ENCODE data around the gene SFMBT2.

Gene SFMBT2

GRCh38 chr10:7359954-7360353 is 50.9 kb downstream of the SFMBT2 start:
- H3K4me3 ChIP-seq (ENCODE audit: low read depth in 1 of 2, low read length in 2 of 2), result no peak overlapping the region
- H3K36me3 ChIP-seq (ENCODE audit: control insufficient read depth in 1 of 2, insufficient read depth in 2 of 2, low read length in 2 of 2), result no peaks in the 10 kb centered on the region
- H3K4me1 ChIP-seq (ENCODE audit: control insufficient read depth in 1 of 2, insufficient read depth in 2 of 2, low read length in 2 of 2), result no peaks in the 10 kb centered on the region
- H3K9me3 ChIP-seq (ENCODE audit: control insufficient read depth in 1 of 2, low read length in 2 of 2), result no peaks in the 10 kb centered on the region
- H3K27ac ChIP-seq (ENCODE audit: low read length), result no peak overlapping the region
- no peaks in the 10 kb centered on the region for H3K27me3 ChIP-seq (ENCODE audit: low read depth, low read length)

- Histone ChIP-seq H3K27me3 (ENCODE audit: low read depth, low read length) (no peaks in the 10 kb centered on the region), H3K4me3 (ENCODE audit: low read depth in 1 of 2, low read length in 2 of 2) (no peak overlapping the region), H3K4me1 (ENCODE audit: control insufficient read depth in 1 of 2, insufficient read depth in 2 of 2, low read length in 2 of 2) (no peaks in the 10 kb centered on the region), H3K36me3 (ENCODE audit: control insufficient read depth in 1 of 2, insufficient read depth in 2 of 2, low read length in 2 of 2) (no peaks in the 10 kb centered on the region), H3K9me3 (ENCODE audit: control insufficient read depth in 1 of 2, low read length in 2 of 2) (no peaks in the 10 kb centered on the region), H3K27ac (ENCODE audit: low read length) (no peak overlapping the region)
Measured at GRCh38 chr10:7359356-7359755, 51.5 kb downstream of the SFMBT2 start.

- Histone ChIP-seq H3K4me3 (ENCODE audit: low read depth in 1 of 2, low read length in 2 of 2) (no peak overlapping the region), H3K27ac (ENCODE audit: low read length) (no peak overlapping the region), H3K36me3 (ENCODE audit: control insufficient read depth in 1 of 2, insufficient read depth in 2 of 2, low read length in 2 of 2) (no peaks in the 10 kb centered on the region), H3K4me1 (ENCODE audit: control insufficient read depth in 1 of 2, insufficient read depth in 2 of 2, low read length in 2 of 2) (no peaks in the 10 kb centered on the region), H3K27me3 (ENCODE audit: low read depth, low read length) (no peaks in the 10 kb centered on the region), H3K9me3 (ENCODE audit: control insufficient read depth in 1 of 2, low read length in 2 of 2) (no peaks in the 10 kb centered on the region)
Measured at GRCh38 chr10:7357193-7357592, 53.6 kb downstream of the SFMBT2 start.

DNA sequence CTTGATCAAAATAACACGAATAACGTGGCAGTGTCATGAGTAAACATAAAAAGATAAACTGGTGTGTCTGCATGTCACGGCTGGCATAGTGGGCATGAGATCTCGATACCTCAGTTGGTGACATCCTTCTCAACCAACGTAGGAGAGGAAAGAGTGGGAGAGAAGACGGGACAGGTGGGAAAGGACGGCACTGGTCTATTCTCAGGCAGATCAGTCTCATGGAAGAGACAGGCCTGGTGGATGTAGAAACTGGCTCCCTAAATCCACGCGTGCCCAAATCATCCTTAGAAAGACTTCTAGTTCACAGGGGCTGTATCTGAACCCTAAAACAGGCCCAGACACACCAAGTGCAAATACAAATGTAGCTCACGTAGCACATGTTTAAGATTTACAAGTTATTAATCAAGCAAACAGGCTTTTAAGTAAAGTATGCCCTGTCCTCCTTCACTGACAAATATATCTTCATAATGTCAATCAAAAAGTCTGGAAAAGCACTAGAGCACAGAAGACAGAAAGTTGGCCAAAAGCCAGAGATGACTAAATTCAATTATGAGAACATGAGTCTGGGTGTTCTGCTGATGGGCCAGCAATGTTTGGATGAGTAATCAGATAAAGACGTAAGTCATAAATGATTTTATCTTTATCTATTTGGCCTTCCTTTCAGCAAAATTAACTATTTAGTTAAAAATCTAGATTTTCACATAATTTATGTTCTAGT is 56.3 kb downstream of the SFMBT2 start:
- H3K27ac ChIP-seq (ENCODE audit: low read length), result no peak overlapping the region
- peaks cover 0 to 1% of the 10 kb centered on the region in 2 donors for H3K9me3 ChIP-seq (ENCODE audit: control insufficient read depth in 1 of 2, low read length in 2 of 2)
- H3K4me1 ChIP-seq (ENCODE audit: control insufficient read depth in 1 of 2, insufficient read depth in 2 of 2, low read length in 2 of 2), result no peaks in the 10 kb centered on the region
- H3K36me3 ChIP-seq (ENCODE audit: control insufficient read depth in 1 of 2, insufficient read depth in 2 of 2, low read length in 2 of 2), result no peaks in the 10 kb centered on the region
- no peak overlapping the region for H3K4me3 ChIP-seq (ENCODE audit: low read depth in 1 of 2, low read length in 2 of 2)
- no peaks in the 10 kb centered on the region for H3K27me3 ChIP-seq (ENCODE audit: low read depth, low read length)

- Histone ChIP-seq H3K27ac (ENCODE audit: low read length) (no peak overlapping the region), H3K27me3 (ENCODE audit: low read depth, low read length) (no peaks in the 10 kb centered on the region), H3K4me3 (ENCODE audit: low read depth in 1 of 2, low read length in 2 of 2) (no peak overlapping the region), H3K4me1 (ENCODE audit: control insufficient read depth in 1 of 2, insufficient read depth in 2 of 2, low read length in 2 of 2) (no peaks in the 10 kb centered on the region), H3K36me3 (ENCODE audit: control insufficient read depth in 1 of 2, insufficient read depth in 2 of 2, low read length in 2 of 2) (no peaks in the 10 kb centered on the region), H3K9me3 (ENCODE audit: control insufficient read depth in 1 of 2, low read length in 2 of 2) (peaks cover 0 to 2% of the 10 kb centered on the region in 2 donors)
Measured at GRCh38 chr10:7351894-7352293, 58.9 kb downstream of the SFMBT2 start.

GRCh38 chr10:7350541-7351195 is 60.2 kb downstream of the SFMBT2 start:
- Histone ChIP-seq H3K36me3 (ENCODE audit: control insufficient read depth in 1 of 2, insufficient read depth in 2 of 2, low read length in 2 of 2) (no peaks in the 10 kb centered on the region), H3K4me3 (ENCODE audit: low read depth in 1 of 2, low read length in 2 of 2) (no peak overlapping the region), H3K27ac (ENCODE audit: low read length) (no peak overlapping the region), H3K4me1 (ENCODE audit: control insufficient read depth in 1 of 2, insufficient read depth in 2 of 2, low read length in 2 of 2) (no peaks in the 10 kb centered on the region), H3K9me3 (ENCODE audit: control insufficient read depth in 1 of 2, low read length in 2 of 2) (peaks cover 0 to 2% of the 10 kb centered on the region in 2 donors), H3K27me3 (ENCODE audit: low read depth, low read length) (no peaks in the 10 kb centered on the region)

GRCh38 chr10:7345717-7346116 is 65.1 kb downstream of the SFMBT2 start:
- Histone ChIP-seq H3K27ac (ENCODE audit: low read length) (no peak overlapping the region), H3K36me3 (ENCODE audit: control insufficient read depth in 1 of 2, insufficient read depth in 2 of 2, low read length in 2 of 2) (no peaks in the 10 kb centered on the region), H3K9me3 (ENCODE audit: control insufficient read depth in 1 of 2, low read length in 2 of 2) (peaks cover 0 to 2% of the 10 kb centered on the region in 2 donors)

GRCh38 chr10:7343040-7343439 is 67.8 kb downstream of the SFMBT2 start:
- Histone ChIP-seq H3K9me3 (ENCODE audit: control insufficient read depth in 1 of 2, low read length in 2 of 2) (no peaks in the 10 kb centered on the region), H3K27ac (ENCODE audit: low read length) (no peak overlapping the region), H3K4me1 (ENCODE audit: control insufficient read depth in 1 of 2, insufficient read depth in 2 of 2, low read length in 2 of 2) (no peaks in the 10 kb centered on the region), H3K4me3 (ENCODE audit: low read depth in 1 of 2, low read length in 2 of 2) (no peak overlapping the region), H3K27me3 (ENCODE audit: low read depth, low read length) (no peaks in the 10 kb centered on the region), H3K36me3 (ENCODE audit: control insufficient read depth in 1 of 2, insufficient read depth in 2 of 2, low read length in 2 of 2) (no peaks in the 10 kb centered on the region)

More at GRCh38 chr10:7345717-7346116, 65.1 kb downstream of the SFMBT2 start:
- Histone ChIP-seq H3K27me3 (ENCODE audit: low read depth, low read length) (no peaks in the 10 kb centered on the region), H3K4me1 (ENCODE audit: control insufficient read depth in 1 of 2, insufficient read depth in 2 of 2, low read length in 2 of 2) (no peaks in the 10 kb centered on the region), H3K4me3 (ENCODE audit: low read depth in 1 of 2, low read length in 2 of 2) (no peak overlapping the region)

GRCh38 chr10:7340179-7340874 is 70.5 kb downstream of the SFMBT2 start:
- H3K9me3 ChIP-seq (ENCODE audit: control insufficient read depth in 1 of 2, low read length in 2 of 2), result no peaks in the 10 kb centered on the region
- H3K27ac ChIP-seq (ENCODE audit: low read length), result no peak overlapping the region
- no peaks in the 10 kb centered on the region for H3K4me1 ChIP-seq (ENCODE audit: control insufficient read depth in 1 of 2, insufficient read depth in 2 of 2, low read length in 2 of 2)
- H3K4me3 ChIP-seq (ENCODE audit: low read depth in 1 of 2, low read length in 2 of 2), result no peak overlapping the region
- no peaks in the 10 kb centered on the region for H3K27me3 ChIP-seq (ENCODE audit: low read depth, low read length)
- no peaks in the 10 kb centered on the region for H3K36me3 ChIP-seq (ENCODE audit: control insufficient read depth in 1 of 2, insufficient read depth in 2 of 2, low read length in 2 of 2)

DNA sequence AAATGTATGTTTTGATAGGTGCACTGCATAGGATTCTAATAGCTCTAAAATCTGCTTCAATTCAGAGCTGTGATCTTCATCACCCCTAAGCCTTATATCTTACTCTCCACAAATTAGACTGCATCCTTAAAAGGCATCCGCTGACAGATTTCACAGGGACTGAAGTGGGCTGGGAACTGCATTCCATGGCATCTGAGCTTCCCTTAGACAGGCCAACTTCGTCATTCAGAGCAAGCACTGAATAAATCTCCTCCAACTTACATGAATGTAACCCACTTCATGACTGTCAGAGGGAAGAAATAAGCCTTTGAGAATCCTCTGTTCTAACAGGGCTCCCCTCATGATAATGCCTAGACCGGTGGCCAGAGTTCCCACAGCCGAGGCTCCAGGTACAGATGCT is 71.3 kb downstream of the SFMBT2 start:
- no peak overlapping the region for H3K4me3 ChIP-seq (ENCODE audit: low read depth in 1 of 2, low read length in 2 of 2)
- no peaks in the 10 kb centered on the region for H3K36me3 ChIP-seq (ENCODE audit: control insufficient read depth in 1 of 2, insufficient read depth in 2 of 2, low read length in 2 of 2)
- no peaks in the 10 kb centered on the region for H3K9me3 ChIP-seq (ENCODE audit: control insufficient read depth in 1 of 2, low read length in 2 of 2)
- no peaks in the 10 kb centered on the region for H3K4me1 ChIP-seq (ENCODE audit: control insufficient read depth in 1 of 2, insufficient read depth in 2 of 2, low read length in 2 of 2)
- no peak overlapping the region for H3K27ac ChIP-seq (ENCODE audit: low read length)
- H3K27me3 ChIP-seq (ENCODE audit: low read depth, low read length), result no peaks in the 10 kb centered on the region

DNA sequence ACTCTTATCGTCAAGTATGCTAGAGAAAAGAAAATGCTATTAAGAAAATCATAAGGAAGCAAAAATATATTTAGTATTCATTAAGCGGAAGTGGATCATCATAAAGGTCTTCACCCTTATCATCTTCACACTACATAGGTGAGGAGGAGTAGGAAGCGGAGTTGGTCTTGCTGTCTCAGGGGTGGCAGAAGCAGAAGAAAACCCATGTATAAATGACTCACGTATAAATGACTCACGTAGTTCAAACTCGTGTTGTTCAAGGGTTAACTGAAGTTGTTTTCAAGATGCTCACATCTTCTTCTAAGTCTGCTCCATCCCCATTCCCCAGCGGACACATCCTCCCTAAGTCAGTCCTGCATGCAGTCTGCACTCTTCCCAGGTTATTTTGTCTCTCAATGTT is 72.4 kb downstream of the SFMBT2 start:
- H3K27me3 ChIP-seq (ENCODE audit: low read depth, low read length), result no peaks in the 10 kb centered on the region
- no peaks in the 10 kb centered on the region for H3K36me3 ChIP-seq (ENCODE audit: control insufficient read depth in 1 of 2, insufficient read depth in 2 of 2, low read length in 2 of 2)
- no peaks in the 10 kb centered on the region for H3K4me1 ChIP-seq (ENCODE audit: control insufficient read depth in 1 of 2, insufficient read depth in 2 of 2, low read length in 2 of 2)
- H3K4me3 ChIP-seq (ENCODE audit: low read depth in 1 of 2, low read length in 2 of 2), result no peak overlapping the region
- no peaks in the 10 kb centered on the region for H3K9me3 ChIP-seq (ENCODE audit: control insufficient read depth in 1 of 2, low read length in 2 of 2)
- no peak overlapping the region for H3K27ac ChIP-seq (ENCODE audit: low read length)

Measured in muscle layer of duodenum (tissue), 2 donors.